Measurements from ENCODE around the gene ARFRP1. TPM values are rescaled to one million over a fixed set of nuclear protein-coding genes. Genes with fewer than 3 reads are reported as not detected.

The ARFRP1 gene
- total RNA-seq, 1 donor from 2014 or later, result 49.4 TPM

DNA sequence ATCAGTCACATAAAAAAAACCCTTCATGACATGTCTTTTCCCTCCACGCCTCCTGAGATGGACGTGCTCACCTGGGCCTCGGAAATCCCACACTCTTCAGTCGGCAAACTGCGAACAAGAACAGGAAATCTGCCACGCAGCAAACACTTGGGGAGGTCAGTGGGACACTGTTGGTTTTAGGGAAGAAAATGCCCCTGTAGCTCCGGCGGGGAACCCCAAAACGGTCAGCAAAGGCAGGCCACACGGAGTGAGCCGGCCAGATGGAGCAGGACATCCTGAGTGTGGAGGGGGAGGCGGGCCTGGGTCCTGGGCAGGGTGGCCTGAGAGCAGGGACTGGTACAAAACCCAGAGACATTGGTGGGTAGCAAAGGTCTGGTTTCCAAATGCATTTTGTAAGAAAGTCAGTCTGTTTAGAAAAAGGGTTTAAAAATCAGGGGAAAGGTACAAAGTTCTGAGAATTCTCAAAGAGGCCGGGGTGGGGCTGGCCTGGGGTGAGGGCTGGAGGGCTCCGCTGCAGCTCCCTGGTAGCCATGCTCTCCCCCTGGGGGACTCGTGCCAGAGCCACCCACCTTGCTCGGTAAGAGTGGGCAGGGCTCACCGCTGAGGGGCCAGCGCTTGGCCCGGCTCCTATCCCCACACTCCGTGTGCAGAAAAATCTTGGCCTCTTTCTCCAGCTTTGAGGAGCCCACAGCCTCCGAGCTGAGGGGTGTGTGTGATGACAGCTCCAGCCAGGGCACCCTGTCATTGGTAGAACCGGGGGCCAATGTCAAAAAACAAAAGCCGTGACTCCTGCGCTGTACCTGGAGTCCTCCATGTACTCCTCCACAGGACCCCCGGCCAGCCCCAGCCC lies 37.0 kb upstream of the ARFRP1 start:
- Histone ChIP-seq H3K4me3 (no peak overlapping the region), H3K9me3 (no peaks in the 10 kb centered on the region), H3K4me1 (peaks cover 11% of the 10 kb centered on the region), H3K36me3 (peaks cover 26% of the 10 kb centered on the region), H3K27ac (no peak overlapping the region), H3K27me3 (no peaks in the 10 kb centered on the region)
- intact Hi-C loops (cut with DNase I), result no loop called here
- ATAC-seq (no peak), DNase-seq (peak; percentile 46)
- TF ChIP-seq, protein P1, sequence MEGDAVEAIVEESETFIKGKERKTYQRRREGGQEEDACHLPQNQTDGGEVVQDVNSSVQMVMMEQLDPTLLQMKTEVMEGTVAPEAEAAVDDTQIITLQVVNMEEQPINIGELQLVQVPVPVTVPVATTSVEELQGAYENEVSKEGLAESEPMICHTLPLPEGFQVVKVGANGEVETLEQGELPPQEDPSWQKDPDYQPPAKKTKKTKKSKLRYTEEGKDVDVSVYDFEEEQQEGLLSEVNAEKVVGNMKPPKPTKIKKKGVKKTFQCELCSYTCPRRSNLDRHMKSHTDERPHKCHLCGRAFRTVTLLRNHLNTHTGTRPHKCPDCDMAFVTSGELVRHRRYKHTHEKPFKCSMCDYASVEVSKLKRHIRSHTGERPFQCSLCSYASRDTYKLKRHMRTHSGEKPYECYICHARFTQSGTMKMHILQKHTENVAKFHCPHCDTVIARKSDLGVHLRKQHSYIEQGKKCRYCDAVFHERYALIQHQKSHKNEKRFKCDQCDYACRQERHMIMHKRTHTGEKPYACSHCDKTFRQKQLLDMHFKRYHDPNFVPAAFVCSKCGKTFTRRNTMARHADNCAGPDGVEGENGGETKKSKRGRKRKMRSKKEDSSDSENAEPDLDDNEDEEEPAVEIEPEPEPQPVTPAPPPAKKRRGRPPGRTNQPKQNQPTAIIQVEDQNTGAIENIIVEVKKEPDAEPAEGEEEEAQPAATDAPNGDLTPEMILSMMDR (IDR thresholded peaks at IDR 0.05), result no peak

DNA sequence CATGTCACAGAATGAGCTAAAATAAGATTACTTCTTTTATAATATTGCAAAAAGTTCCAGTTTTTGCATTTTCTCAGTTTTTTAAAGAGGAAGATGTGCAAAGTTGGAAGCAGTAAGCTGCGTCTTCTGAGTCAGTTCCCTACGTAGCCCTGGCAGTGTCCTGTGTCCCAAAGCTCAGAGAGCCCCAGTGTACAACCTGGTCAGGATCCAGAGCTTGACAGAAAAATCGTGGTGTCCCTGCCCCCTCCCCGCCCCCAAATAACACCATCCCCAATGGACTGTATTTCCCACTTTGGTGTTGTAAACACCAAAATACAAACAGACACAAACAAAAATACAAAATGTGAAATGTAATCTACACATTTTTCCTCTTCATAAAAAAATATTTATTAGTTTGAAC lies 36.4 kb upstream of the ARFRP1 start:
- intact Hi-C loops (cut with DNase I), result no loop called here
- Histone ChIP-seq H3K4me3 (no peak overlapping the region), H3K27ac (no peak overlapping the region), H3K4me1 (peaks cover 12% of the 10 kb centered on the region), H3K27me3 (no peaks in the 10 kb centered on the region), H3K36me3 (peaks cover 26% of the 10 kb centered on the region), H3K9me3 (no peaks in the 10 kb centered on the region)
- TF ChIP-seq, protein P1 (IDR thresholded peaks at IDR 0.05), result no peak
- DNase-seq, result no peak
- no peak for ATAC-seq

DNA sequence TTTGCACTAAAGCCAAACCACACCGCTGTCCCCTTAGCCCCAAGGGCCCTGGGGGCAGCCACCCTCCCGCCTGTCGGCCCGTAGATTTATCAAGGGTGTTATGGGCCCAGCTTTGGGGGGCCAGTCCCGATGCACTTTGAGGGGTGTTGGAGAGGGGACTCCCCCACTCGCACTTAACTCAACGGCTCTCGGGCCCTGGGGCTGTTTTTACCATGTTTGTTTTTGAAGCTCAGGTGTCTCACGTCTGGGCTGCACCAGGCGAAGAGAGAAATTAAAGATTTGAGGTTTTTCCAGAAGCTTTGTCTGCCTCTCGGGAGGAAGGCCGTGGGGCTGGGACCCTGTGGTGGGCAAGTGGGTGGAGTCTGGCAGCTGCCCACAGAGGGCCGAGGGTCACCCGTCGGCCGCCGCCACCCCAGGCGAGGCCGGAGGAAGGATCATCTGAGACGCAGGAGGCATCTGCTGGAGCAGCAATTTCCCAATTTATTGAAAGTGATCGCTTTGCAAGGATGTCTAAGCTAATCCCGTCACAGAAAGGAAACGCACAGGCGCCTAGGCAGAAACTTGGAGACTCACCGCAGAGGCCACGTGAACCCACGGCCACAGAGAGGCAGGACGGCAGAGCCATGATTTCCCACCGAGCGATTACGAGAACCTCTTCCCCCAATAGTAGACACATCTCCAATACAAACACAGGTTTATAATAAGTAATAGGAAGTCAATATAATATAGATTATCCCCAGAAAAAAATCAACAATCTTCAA lies 35.6 kb upstream of the ARFRP1 start:
- DNase-seq (peak; percentile 57), ATAC-seq (no peak)
- no peak overlapping the region for H3K4me3 ChIP-seq
- intact Hi-C loops (cut with DNase I), result no loop called here
- H3K27ac ChIP-seq, result no peak overlapping the region
- peaks cover 26% of the 10 kb centered on the region for H3K36me3 ChIP-seq
- H3K4me1 ChIP-seq, result peaks cover 20% of the 10 kb centered on the region
- TF ChIP-seq, protein P1 (IDR thresholded peaks at IDR 0.05), result no peak
- H3K27me3 ChIP-seq, result no peaks in the 10 kb centered on the region
- H3K9me3 ChIP-seq, result no peaks in the 10 kb centered on the region

DNA sequence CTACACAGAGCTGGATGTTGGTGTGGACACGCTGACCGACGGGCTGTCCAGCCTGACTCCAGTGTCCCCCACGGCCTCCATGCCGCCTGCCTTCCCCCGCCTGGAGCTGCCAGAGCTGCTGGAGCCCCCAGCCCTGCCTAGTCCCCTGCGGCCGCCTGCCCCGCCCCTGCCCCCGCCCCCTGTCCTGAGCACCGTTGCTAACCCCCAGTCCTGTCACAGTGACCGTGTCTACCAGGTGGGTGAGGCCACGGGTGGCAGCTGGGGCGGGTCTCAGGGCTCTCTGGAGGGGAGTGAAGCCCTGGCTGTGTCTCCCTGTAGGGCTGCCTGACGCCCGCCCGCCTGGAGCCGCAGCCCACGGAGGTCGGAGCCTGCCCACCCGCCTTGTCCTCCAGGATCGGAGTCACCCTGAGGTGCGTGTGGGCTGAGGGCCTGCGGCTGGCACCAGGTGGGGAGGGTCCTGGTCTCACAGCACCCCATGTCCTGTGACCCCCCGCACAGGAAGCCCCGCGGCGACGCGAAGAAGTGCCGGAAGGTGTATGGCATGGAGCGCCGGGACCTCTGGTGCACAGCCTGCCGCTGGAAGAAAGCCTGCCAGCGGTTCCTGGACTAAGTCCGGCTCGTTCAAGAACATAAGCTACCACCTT lies 34.7 kb upstream of the ARFRP1 start:
- H3K27me3 ChIP-seq, result no peaks in the 10 kb centered on the region
- H3K36me3 ChIP-seq, result peaks cover 26% of the 10 kb centered on the region
- intact Hi-C loops (cut with DNase I), result no loop called here
- H3K4me3 ChIP-seq, result no peak overlapping the region
- H3K4me1 ChIP-seq, result peaks cover 27% of the 10 kb centered on the region
- ATAC-seq (no peak), DNase-seq (peak; percentile 68)
- no peaks in the 10 kb centered on the region for H3K9me3 ChIP-seq
- TF ChIP-seq, protein P1 (IDR thresholded peaks at IDR 0.05), result no peak
- H3K27ac ChIP-seq, result no peak overlapping the region

DNA sequence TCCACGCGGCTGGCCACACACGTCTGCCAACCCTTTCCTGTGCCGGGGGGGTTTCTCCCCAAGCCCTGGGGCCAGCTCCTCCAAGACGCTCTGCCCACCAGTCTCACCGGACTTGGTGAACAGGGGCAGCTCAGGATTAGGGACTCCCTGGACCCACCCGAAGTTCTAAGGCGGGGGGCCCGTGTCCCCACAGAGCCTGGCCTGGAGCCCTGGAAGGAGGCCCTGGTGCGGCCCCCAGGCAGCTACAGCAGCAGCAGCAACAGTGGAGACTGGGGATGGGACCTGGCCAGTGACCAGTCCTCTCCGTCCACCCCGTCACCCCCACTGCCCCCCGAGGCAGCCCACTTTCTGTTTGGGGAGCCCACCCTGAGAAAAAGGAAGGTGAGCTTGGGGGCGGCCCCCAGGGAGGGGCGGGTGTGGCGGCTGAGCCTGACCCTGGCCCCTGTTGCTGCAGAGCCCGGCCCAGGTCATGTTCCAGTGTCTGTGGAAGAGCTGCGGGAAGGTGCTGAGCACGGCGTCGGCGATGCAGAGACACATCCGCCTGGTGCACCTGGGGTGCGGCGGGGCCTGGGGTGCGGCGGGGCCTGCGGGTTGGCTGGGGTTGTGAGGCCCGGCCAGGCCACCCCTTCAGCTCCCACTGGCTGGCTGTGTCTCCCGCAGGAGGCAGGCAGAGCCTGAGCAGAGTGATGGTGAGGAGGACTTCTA lies 34.1 kb upstream of the ARFRP1 start:
- ATAC-seq (no peak), DNase-seq (peak; percentile 66)
- TF ChIP-seq, protein P1 (IDR thresholded peaks at IDR 0.05), result no peak
- Histone ChIP-seq H3K27me3 (no peaks in the 10 kb centered on the region), H3K36me3 (peaks cover 26% of the 10 kb centered on the region), H3K9me3 (no peaks in the 10 kb centered on the region), H3K27ac (peak overlapping the region; percentile 86), H3K4me3 (peak overlapping the region; percentile 63), H3K4me1 (peaks cover 30% of the 10 kb centered on the region)
- intact Hi-C loops (cut with DNase I), result no loop called here

Data from upper lobe of right lung (tissue), 1 donor.